ENCODE measurements around the gene HAUS8. TPM values are rescaled to one million over a fixed set of nuclear protein-coding genes. Genes with fewer than 3 reads are reported as not detected.

The HAUS8 gene
- total and polyA plus RNA-seq, 7 experiments from 2014 or later, result 9.4 to 31.5 (median 19.0) TPM

DNA sequence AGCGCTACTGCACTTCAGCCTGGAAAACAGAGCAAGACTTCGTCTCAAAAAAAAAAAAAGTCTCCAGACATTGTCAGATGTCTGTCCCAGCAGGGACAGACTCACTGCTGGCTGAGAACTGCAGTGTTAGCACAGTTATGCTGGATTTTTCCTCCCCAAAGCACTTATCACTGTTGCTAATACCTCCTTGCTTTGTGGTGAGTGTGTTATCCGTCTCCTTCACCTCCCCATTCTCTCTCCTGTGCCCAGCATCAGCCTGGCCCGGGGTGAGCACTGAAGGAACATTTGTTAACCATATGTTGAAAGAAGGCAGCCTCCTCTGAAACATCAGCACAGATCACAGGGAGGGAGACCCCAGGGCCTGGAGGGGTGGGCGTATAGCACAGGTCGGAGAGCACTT lies 11.6 kb upstream of the HAUS8 start:
- H3K27me3 ChIP-seq (ENCODE audit: control insufficient read depth in 2 of 2, insufficient read depth in 2 of 2, low read length in 2 of 2), result no peaks in the 10 kb centered on the region
- POLR2A ChIA-PET, result no interaction called here
- Mint-ChIP-seq H3K4me1 (peaks cover 44 to 69% (median 55%) of the 10 kb centered on the region in 7 donors), H3K9me3 (no peaks in the 10 kb centered on the region), H3K36me3 (peaks cover 0 to 19% (median 4%) of the 10 kb centered on the region in 5 donors), H3K27ac (peak overlapping the region in 3 of 9 donors; percentile 8 to 59 (median 37)), H3K4me3 (peak overlapping the region in 1 of 10 donors; percentile 44), H3K27me3 (no peaks in the 10 kb centered on the region)
- peaks cover 4 to 25% of the 10 kb centered on the region in 2 donors for H3K4me1 ChIP-seq (ENCODE audit: control insufficient read depth in 2 of 2, insufficient read depth in 2 of 2, low read length in 2 of 2)
- CTCF ChIA-PET, result interaction anchor here (0.5 kb wide), 1 partner anchor 79 kb away, joined by 3 read pairs; no protein-coding TSS in a partner anchor
- no peak overlapping the region for H3K4me3 ChIP-seq (ENCODE audit: low read length)
- H3K27ac ChIP-seq (ENCODE audit: low read depth, low read length), result no peak overlapping the region
- H3K9me3 ChIP-seq (ENCODE audit: control insufficient read depth in 2 of 3, low read length in 3 of 3), result no peaks in the 10 kb centered on the region
- ATAC-seq (no peak), DNase-seq (no peak)
- intact Hi-C loops (cut with micrococcal nuclease), result no loop called here
- H3K36me3 ChIP-seq (ENCODE audit: control insufficient read depth in 2 of 3, insufficient read depth in 3 of 3, low read length in 3 of 3), result peaks cover 0 to 10% (median 0%) of the 10 kb centered on the region in 3 experiments

- intact Hi-C loops (cut with micrococcal nuclease), result no loop called here
- H3K9me3 Mint-ChIP-seq, result no peaks in the 10 kb centered on the region
- H3K27ac Mint-ChIP-seq, result no peak overlapping the region
- Histone ChIP-seq H3K27ac (ENCODE audit: low read depth, low read length) (no peak overlapping the region), H3K27me3 (ENCODE audit: control insufficient read depth in 2 of 2, insufficient read depth in 2 of 2, low read length in 2 of 2) (no peaks in the 10 kb centered on the region), H3K4me3 (ENCODE audit: low read length) (no peak overlapping the region), H3K9me3 (ENCODE audit: control insufficient read depth in 2 of 3, low read length in 3 of 3) (no peaks in the 10 kb centered on the region), H3K4me1 (ENCODE audit: control insufficient read depth in 2 of 2, insufficient read depth in 2 of 2, low read length in 2 of 2) (peaks cover 4 to 20% of the 10 kb centered on the region in 2 donors), H3K36me3 (ENCODE audit: control insufficient read depth in 2 of 3, insufficient read depth in 3 of 3, low read length in 3 of 3) (peaks cover 0 to 10% (median 0%) of the 10 kb centered on the region in 3 experiments)
- CTCF ChIA-PET, result interaction anchor here (0.5 to 0.7 kb wide), 2 partner anchors 80 to 193 kb away, joined by 3 read pairs; no protein-coding TSS in a partner anchor
- POLR2A ChIA-PET, result interaction anchor here (1.1 kb wide), 1 partner anchor 10 kb away, joined by 4 read pairs; no protein-coding TSS in a partner anchor
- H3K36me3 Mint-ChIP-seq, result peaks cover 0 to 20% (median 4%) of the 10 kb centered on the region in 5 donors
- DNase-seq, result no peak
- H3K27me3 Mint-ChIP-seq, result no peaks in the 10 kb centered on the region
- no peak overlapping the region for H3K4me3 Mint-ChIP-seq
- peaks cover 45 to 69% (median 59%) of the 10 kb centered on the region in 7 donors for H3K4me1 Mint-ChIP-seq
- ATAC-seq, result no peak
These were observed 10.9 kb upstream of the HAUS8 start for GRCh38 chr19:17086120-17086519.

DNA sequence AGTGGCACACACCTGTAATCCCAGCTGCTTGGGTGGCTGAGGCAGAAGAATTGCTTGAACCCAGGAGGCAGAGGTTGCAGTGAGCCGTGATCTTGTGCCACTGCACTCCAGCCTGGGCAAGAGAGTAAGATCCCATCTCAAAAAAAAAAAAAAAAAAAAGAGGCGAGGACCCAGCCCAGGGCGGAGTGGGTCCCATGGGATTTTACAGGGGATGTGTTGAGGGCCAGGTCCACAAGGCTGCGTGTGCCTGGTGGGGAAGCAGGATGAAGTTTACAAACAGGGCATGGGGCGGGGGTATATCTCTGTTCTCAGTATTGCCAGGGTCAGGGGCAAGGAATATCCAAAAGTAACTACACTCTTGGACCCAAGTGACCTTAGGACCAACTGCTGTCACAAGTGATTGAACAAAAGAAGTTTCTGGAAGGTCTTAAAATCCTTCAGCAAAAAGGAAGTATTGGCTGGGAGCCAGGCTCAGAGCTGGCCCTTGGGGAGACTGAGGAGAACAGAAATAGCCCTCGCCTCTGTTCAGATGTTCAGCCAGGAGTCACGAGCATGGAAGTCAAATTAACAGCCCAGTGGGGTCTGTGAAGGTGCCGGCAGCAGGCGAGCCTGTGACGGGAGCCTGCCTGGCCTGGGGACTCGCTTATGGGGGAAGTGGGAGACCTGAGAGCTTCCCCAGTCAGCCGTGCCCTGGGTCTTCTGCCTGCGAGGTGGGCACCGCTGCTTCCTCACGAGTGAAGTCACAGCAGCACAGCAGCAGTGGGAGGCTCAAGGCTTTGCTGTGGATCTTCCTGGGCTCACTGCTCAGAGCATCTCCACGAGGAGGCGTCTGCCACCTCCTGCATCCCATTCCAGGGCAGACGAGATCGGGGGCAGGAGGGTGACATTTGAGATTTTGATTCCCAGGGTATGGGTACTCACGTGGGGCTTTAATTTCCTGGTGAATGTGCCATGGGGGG lies 6.7 kb upstream of the HAUS8 start:
- intact Hi-C loops (cut with micrococcal nuclease), result no loop called here
- CTCF ChIA-PET, result interaction anchor here (0.6 kb wide), 1 partner anchor 15 kb away, joined by 3 read pairs; no protein-coding TSS in a partner anchor
- Histone ChIP-seq H3K27me3 (ENCODE audit: control insufficient read depth in 2 of 2, insufficient read depth in 2 of 2, low read length in 2 of 2) (no peaks in the 10 kb centered on the region), H3K4me1 (ENCODE audit: control insufficient read depth in 2 of 2, insufficient read depth in 2 of 2, low read length in 2 of 2) (peaks cover 17 to 20% of the 10 kb centered on the region in 2 donors), H3K36me3 (ENCODE audit: control insufficient read depth in 2 of 3, insufficient read depth in 3 of 3, low read length in 3 of 3) (peaks cover 0 to 10% (median 0%) of the 10 kb centered on the region in 3 experiments), H3K9me3 (ENCODE audit: control insufficient read depth in 2 of 3, low read length in 3 of 3) (no peaks in the 10 kb centered on the region), H3K27ac (ENCODE audit: low read depth, low read length) (no peak overlapping the region), H3K4me3 (ENCODE audit: low read length) (no peak overlapping the region)
- ATAC-seq, result no peak
- H3K4me1 Mint-ChIP-seq, result peaks cover 44 to 64% (median 56%) of the 10 kb centered on the region in 7 donors
- no peak for DNase-seq
- H3K36me3 Mint-ChIP-seq, result peaks cover 0 to 14% (median 0%) of the 10 kb centered on the region in 5 donors
- no peaks in the 10 kb centered on the region for H3K27me3 Mint-ChIP-seq
- H3K4me3 Mint-ChIP-seq, result peak overlapping the region in 1 of 10 donors; percentile 7
- no peaks in the 10 kb centered on the region for H3K9me3 Mint-ChIP-seq
- peak overlapping the region in 2 of 9 donors; percentile 19 to 68 for H3K27ac Mint-ChIP-seq
- POLR2A ChIA-PET, result no interaction called here

- DNase-seq (no peak), ATAC-seq (no peak)
- H3K9me3 Mint-ChIP-seq, result no peaks in the 10 kb centered on the region
- H3K27me3 Mint-ChIP-seq, result no peaks in the 10 kb centered on the region
- ChIA-PET POLR2A (no interaction called here), CTCF (interaction anchor here (0.6 to 0.7 kb wide), 3 partner anchors 28 to 950 kb away, joined by 3 to 5 read pairs (median 4); no protein-coding TSS in a partner anchor)
- H3K4me3 Mint-ChIP-seq, result peak overlapping the region in 7 of 10 donors; percentile 9 to 69 (median 50)
- Histone ChIP-seq H3K36me3 (ENCODE audit: control insufficient read depth in 2 of 3, insufficient read depth in 3 of 3, low read length in 3 of 3) (peaks cover 0 to 5% (median 0%) of the 10 kb centered on the region in 3 experiments), H3K9me3 (ENCODE audit: control insufficient read depth in 2 of 3, low read length in 3 of 3) (no peaks in the 10 kb centered on the region), H3K4me3 (ENCODE audit: low read length) (no peak overlapping the region), H3K27me3 (ENCODE audit: control insufficient read depth in 2 of 2, insufficient read depth in 2 of 2, low read length in 2 of 2) (no peaks in the 10 kb centered on the region), H3K27ac (ENCODE audit: low read depth, low read length) (no peak overlapping the region), H3K4me1 (ENCODE audit: control insufficient read depth in 2 of 2, insufficient read depth in 2 of 2, low read length in 2 of 2) (peaks cover 22 to 23% of the 10 kb centered on the region in 2 donors)
- H3K36me3 Mint-ChIP-seq, result peaks cover 0 to 13% (median 0%) of the 10 kb centered on the region in 5 donors
- H3K4me1 Mint-ChIP-seq, result peaks cover 45 to 70% (median 55%) of the 10 kb centered on the region in 7 donors
- intact Hi-C loops (cut with micrococcal nuclease), result no loop called here
- H3K27ac Mint-ChIP-seq, result peak overlapping the region in 4 of 9 donors; percentile 70 to 77 (median 73)
These were observed 5.2 kb upstream of the HAUS8 start for GRCh38 chr19:17080440-17080801.

DNA sequence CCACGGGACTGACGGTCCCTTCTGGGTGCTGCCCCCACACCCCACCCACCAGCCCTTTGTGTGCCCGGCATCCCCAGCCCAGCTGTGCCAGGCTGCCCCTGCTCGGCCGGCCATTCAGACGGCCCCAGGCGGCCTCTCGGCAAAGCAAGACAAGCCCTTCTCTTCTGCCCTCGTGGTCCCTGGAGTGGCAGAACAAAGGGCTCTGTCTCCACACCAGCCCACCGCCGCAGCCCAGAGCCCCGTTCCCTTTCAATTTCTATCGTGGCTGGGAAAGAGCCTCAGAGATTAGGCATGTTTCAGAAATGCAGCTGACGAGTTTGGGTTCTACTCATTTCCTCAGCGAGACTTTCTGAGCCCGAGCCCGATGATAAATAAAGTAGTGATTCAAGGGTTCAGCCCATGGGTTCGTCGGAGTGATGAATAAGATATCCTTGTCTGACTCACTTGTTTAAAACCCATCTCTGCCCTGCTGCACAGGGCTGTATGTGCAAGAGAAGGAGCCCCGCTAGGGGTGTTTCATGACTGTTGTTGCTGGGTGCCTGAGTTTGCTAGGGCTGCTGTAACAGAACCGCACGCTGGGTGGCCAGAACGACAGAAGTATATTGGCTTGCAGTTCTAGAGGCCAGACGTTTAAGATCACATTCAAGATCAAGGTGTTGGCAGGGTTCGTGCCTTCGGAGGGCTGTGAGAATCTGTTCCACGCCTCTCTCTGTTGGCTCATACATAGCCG lies 4.6 kb upstream of the HAUS8 start:
- ATAC-seq, result peak; percentile 10
- Mint-ChIP-seq H3K27ac (peak overlapping the region in 4 of 9 donors; percentile 70 to 77 (median 73)), H3K4me1 (peaks cover 47 to 65% (median 51%) of the 10 kb centered on the region in 7 donors), H3K36me3 (peaks cover 0 to 10% (median 0%) of the 10 kb centered on the region in 5 donors), H3K4me3 (peak overlapping the region in 9 of 10 donors; percentile 10 to 69 (median 50)), H3K9me3 (no peaks in the 10 kb centered on the region), H3K27me3 (no peaks in the 10 kb centered on the region)
- ChIA-PET POLR2A (interaction anchor here (1.6 kb wide), 1 partner anchor 135 kb away, joined by 3 read pairs; the partner anchor contains the start of gene USE1), CTCF (no interaction called here)
- intact Hi-C loops (cut with micrococcal nuclease), result loop anchor here (5.0 to 10.0 kb wide), 4 partner anchors 387 to 968 kb away; partner anchors contain the start of genes RAB8A (in 1 of the 2) and SLC5A5 (in 1 of the 2)
- peak in 1 of 9 donors; percentile 70 for DNase-seq
- Histone ChIP-seq H3K9me3 (ENCODE audit: control insufficient read depth in 2 of 3, low read length in 3 of 3) (no peaks in the 10 kb centered on the region), H3K27ac (ENCODE audit: low read depth, low read length) (no peak overlapping the region), H3K27me3 (ENCODE audit: control insufficient read depth in 2 of 2, insufficient read depth in 2 of 2, low read length in 2 of 2) (no peaks in the 10 kb centered on the region), H3K4me1 (ENCODE audit: control insufficient read depth in 2 of 2, insufficient read depth in 2 of 2, low read length in 2 of 2) (peaks cover 22 to 23% of the 10 kb centered on the region in 2 donors), H3K36me3 (ENCODE audit: control insufficient read depth in 2 of 3, insufficient read depth in 3 of 3, low read length in 3 of 3) (peaks cover 0 to 9% (median 0%) of the 10 kb centered on the region in 3 experiments), H3K4me3 (ENCODE audit: low read length) (peak overlapping the region; percentile 37)
